GM12878 (cell line): ENCODE measurements around the gene KRT73. TPM values are rescaled to one million over a fixed set of nuclear protein-coding genes. Genes with fewer than 3 reads are reported as not detected.

Source experiments
- ATAC-seq: fragments of 200-7000 bp; cut with Tn5 transposase; 3 replicates; pipeline ENCODE4 v1.9.1; 2020; ENCODE audit warnings: mild to moderate bottlenecking, moderate library complexity
- BruUV-seq: library from RNA; stranded (reverse); fragments of 400-500 nt; replicated peaks from 2 replicates; lab custom pipeline; 2021; lab: Mats Ljungman, UMichigan
- CTCF ChIA-PET: fragments of 300-600 bp; sonication (Branson Sonifier 250); formaldehyde crosslinking; extraction: SDS; loops from one replicate; lab custom pipeline; 2021; ENCODE audit warnings: inconsistent platforms; lab: Yijun Ruan, JAX
- POLR2A ChIA-PET: fragments of 350-600 bp; formaldehyde crosslinking; extraction: SDS; loops from one replicate; lab custom pipeline; 2021; ENCODE audit warnings: inconsistent platforms; lab: Charles Lee
- RAD21 ChIA-PET: fragments of 300-600 bp; sonication (Branson Sonifier 250); formaldehyde crosslinking; loops from one replicate; lab custom pipeline; 2023; ENCODE audit warnings: antibody characterized with exemption; ENCODE audit not compliant: unreplicated experiment; lab: Charles Lee
- SMC1A ChIA-PET: fragments of 300-600 bp; sonication (Branson Sonifier 250); formaldehyde crosslinking; loops from one replicate; lab custom pipeline; 2023; ENCODE audit not compliant: unreplicated experiment, uncharacterized antibody; lab: Charles Lee
- DNase-seq: peaks from one replicate; pipeline ENCODE4 v3.0.0-alpha.2; 2011; ENCODE audit warnings: low read depth, low spot score
- FAIRE-seq: peaks from 3 replicates; lab custom pipeline; 2011; peaks lifted over from hg19 to GRCh38; lab: Jason Lieb, UNC
- H2AFZ ChIP-seq: 2 replicates; pipeline ENCODE4 v1.6.0; 2011; ENCODE audit warnings: low read depth, low read length, control low read depth; ENCODE audit not compliant: control insufficient read depth
- H3K27ac ChIP-seq: 2 replicates; pipeline ENCODE4 v1.5.1; 2011; ENCODE audit warnings: control low read depth; ENCODE audit not compliant: control insufficient read depth, insufficient read depth
- H3K27me3 ChIP-seq, 2 experiments: replicated peaks in 1 of 2; 2 replicates each; pipeline versions ENCODE4 v1.6.0 to v1.6.1; 2011; ENCODE audit warnings: low read length in 1 of 2; ENCODE audit not compliant: control insufficient read depth in 2 of 2, insufficient read depth in 2 of 2
- H3K36me3 ChIP-seq, 2 experiments: 2 replicates each; pipeline ENCODE4 v1.5.1; 2011; ENCODE audit warnings: low read length in 1 of 2; ENCODE audit not compliant: control insufficient read depth in 2 of 2, insufficient read depth in 2 of 2
- H3K4me1 ChIP-seq: 2 replicates; pipeline ENCODE4 v1.6.1; 2011; ENCODE audit warnings: mild to moderate bottlenecking, low read length, moderate library complexity, mixed read lengths; ENCODE audit not compliant: control insufficient read depth, insufficient read depth
- H3K4me2 ChIP-seq: 2 replicates; pipeline ENCODE4 v1.6.0; 2011; ENCODE audit warnings: control low read depth; ENCODE audit not compliant: control insufficient read depth, insufficient read depth
- H3K4me3 ChIP-seq: fragments of 200-600 bp; sonication (generic); 2 replicates; pipeline ENCODE4 v1.5.1; 2016
- H3K79me2 ChIP-seq: 2 replicates; pipeline ENCODE4 v1.6.0; 2011; ENCODE audit warnings: low read length; ENCODE audit not compliant: control insufficient read depth, insufficient read depth
- H3K9ac ChIP-seq: 2 replicates; pipeline ENCODE4 v1.8.0; 2011; ENCODE audit warnings: low read length, control low read depth, mixed read lengths; ENCODE audit not compliant: control insufficient read depth, insufficient read depth
- H3K9me3 ChIP-seq: replicated peaks from 3 replicates; pipeline ENCODE4 v1.5.1; 2011; ENCODE audit warnings: mild to moderate bottlenecking, low read length; ENCODE audit not compliant: control insufficient read depth, insufficient read depth
- H4K20me1 ChIP-seq: 2 replicates; pipeline ENCODE4 v1.6.0; 2011; ENCODE audit not compliant: control insufficient read depth, insufficient read depth
- HCFC1 ChIP-seq: fragments of 150-350 bp; IDR thresholded peaks from 2 replicates; pipeline ENCODE4 v1.6.1; 2014; ENCODE audit warnings: low read length
- LARP7 ChIP-seq: fragments of 450-650 bp; IDR thresholded peaks from 2 replicates; pipeline ENCODE4 v1.6.1; 2017; ENCODE audit warnings: mild to moderate bottlenecking
- NFIC ChIP-seq: IDR thresholded peaks from 2 replicates; pipeline ENCODE4 v1.6.1; 2012; ENCODE audit warnings: low read depth, mild to moderate bottlenecking, inconsistent platforms, low read length, moderate library complexity
- NRF1 ChIP-seq: conservative IDR thresholded peaks from 2 replicates; pipeline ENCODE4 v1.6.1; 2011; ENCODE audit warnings: mild to moderate bottlenecking, low read depth, low read length, improper control_type of control experiment
- PAX8 ChIP-seq: fragments of 450-650 bp; IDR thresholded peaks from 2 replicates; pipeline ENCODE4 v1.6.1; 2017; ENCODE audit warnings: mild to moderate bottlenecking, moderate library complexity
- RAD51 ChIP-seq: fragments of 450-650 bp; IDR thresholded peaks from 2 replicates; pipeline ENCODE4 v1.6.1; 2016; ENCODE audit warnings: moderate library complexity, mild to moderate bottlenecking, inconsistent platforms
- SP1 ChIP-seq: IDR thresholded peaks from one replicate; pipeline ENCODE4 v1.6.1; 2011; ENCODE audit warnings: low read depth, low read length
- SRF ChIP-seq, 2 experiments: IDR thresholded peaks; 2 replicates each; pipeline ENCODE4 v1.6.1; 2011; ENCODE audit warnings: low read depth in 2 of 2, low read length in 2 of 2, mild to moderate bottlenecking in 1 of 2, moderate library complexity in 1 of 2
- STAT1 ChIP-seq: fragments of 450-650 bp; conservative IDR thresholded peaks from 2 replicates; pipeline ENCODE4 v1.6.1; 2014; ENCODE audit warnings: antibody characterized with exemption, mild to moderate bottlenecking
- STAT3 ChIP-seq: IDR thresholded peaks from 2 replicates; pipeline ENCODE4 v1.6.1; 2011; ENCODE audit warnings: low read depth, low read length, improper control_type of control experiment
- TCF12 ChIP-seq: IDR thresholded peaks from 2 replicates; pipeline ENCODE4 v1.6.1; 2011; ENCODE audit warnings: low read depth, mild to moderate bottlenecking, low read length
- TCF3 ChIP-seq: IDR thresholded peaks from 2 replicates; pipeline ENCODE4 v1.6.1; 2012; ENCODE audit warnings: low read depth, mild to moderate bottlenecking, low read length, borderline replicate concordance; ENCODE audit not compliant: insufficient read depth
- USF2 ChIP-seq: IDR thresholded peaks from 2 replicates; pipeline ENCODE4 v1.6.1; 2011; ENCODE audit warnings: low read depth, low read length, improper control_type of control experiment, borderline replicate concordance
- WRNIP1 ChIP-seq: IDR thresholded peaks from 2 replicates; pipeline ENCODE4 v1.6.1; 2011; ENCODE audit warnings: low read depth, low read length, improper control_type of control experiment, borderline replicate concordance
- ZNF24 ChIP-seq: fragments of 450-650 bp; IDR thresholded peaks from 2 replicates; pipeline ENCODE4 v1.6.1; 2017; ENCODE audit warnings: antibody characterized with exemption, mild to moderate bottlenecking
- WGBS: methylation state at CpG from one replicate; pipeline ENCODE4 v1.1.6; 2016; ENCODE audit warnings: low lambda C conversion rate; ENCODE audit not compliant: insufficient replicate concordance, insufficient coverage; ENCODE audit errors: missing lambda C conversion rate; 5-methylcytosine and 5-hydroxymethylcytosine counted together
- in situ Hi-C: fragments of 300-500 bp; cut with MboI; formaldehyde crosslinking; loops from 9 replicates; pipeline ENCODE4 v1.14.3; 2018; ENCODE audit warnings: mixed read lengths
- intact Hi-C: fragments of 100-400 bp; cut with micrococcal nuclease; formaldehyde crosslinking; loops from one replicate; pipeline ENCODE4 v1.14.2; 2022; ENCODE audit not compliant: unreplicated experiment
- polyA plus RNA-seq, 11 experiments: library from polyadenylated mRNA; depleted of rRNA in 4 of 11; unstranded in 6 of 11; stranded (reverse) in 5 of 11; fragments of >200 nt; fragmentation: Nextera tagmentation in 4 of 11; fragmentation: Illumina TruSeq in 1 of 11; extraction: Ambion mirVana in 4 of 11; extraction: Trizol in 1 of 11; gene quantifications; 1 replicate in 1 of 11; 2 replicates in 10 of 11; pipeline versions ENCODE4 v1.2.1 to v1.2.3, GENCODE V29; 2011 to 2016; ENCODE audit warnings: inconsistent platforms in 2 of 11, missing spikeins in 2 of 11, low read depth in 1 of 11
- total RNA-seq, 4 experiments: library from RNA; depleted of rRNA in 3 of 4; stranded (reverse); fragments of >200 nt in 3 of 4; fragmentation: Illumina TruSeq in 1 of 4; extraction: Trizol in 1 of 4; gene quantifications; 2 replicates each; pipeline versions ENCODE4 v1.2.1 to v1.2.3, GENCODE V29; 2013 to 2021
- TF ChIP-seq, protein P1 (sequence below): IDR thresholded peaks from 2 replicates; pipeline ENCODE4 v1.6.1; 2011; ENCODE audit warnings: borderline replicate concordance, low read depth, mild to moderate bottlenecking, moderate library complexity, mixed read lengths, low read length; ENCODE audit not compliant: insufficient read depth; ENCODE audit errors: extremely low read length
- TF ChIP-seq, protein P2 (sequence below): IDR thresholded peaks from 2 replicates; pipeline ENCODE4 v1.6.1; 2012; ENCODE audit warnings: low read depth, low read length, improper control_type of control experiment
- TF ChIP-seq, protein P3 (sequence below): fragments of 450-650 bp; IDR thresholded peaks from 2 replicates; pipeline ENCODE4 v1.6.1; 2014; ENCODE audit warnings: mild to moderate bottlenecking
- TF ChIP-seq, protein P4 (sequence below): fragments of 450-650 bp; IDR thresholded peaks from 2 replicates; pipeline ENCODE4 v1.6.1; 2017; ENCODE audit warnings: antibody characterized with exemption, mild to moderate bottlenecking, moderate library complexity

The KRT73 gene
- total and polyA plus RNA-seq, 10 of the 15 experiments (the other 5 are each of a cell fraction or from before 2014, with no cell fraction given): not detected

- Histone ChIP-seq H3K4me2 (no peak overlapping the region), H3K9me3 (no peaks in the 10 kb centered on the region), H3K4me3 (no peak overlapping the region), H3K9ac (no peak overlapping the region), H4K20me1 (no peaks in the 10 kb centered on the region), H3K79me2 (no peaks in the 10 kb centered on the region), H3K27me3 (peaks cover 0 to 3% of the 10 kb centered on the region in 2 experiments; a peak in 2 of 4 replicates), H3K27ac (no peak overlapping the region), H3K4me1 (no peaks in the 10 kb centered on the region), H3K36me3 (no peaks in the 10 kb centered on the region), H2AFZ (no peak overlapping the region)
- ChIA-PET RAD21 (no interaction called here), SMC1A (no interaction called here), CTCF (interaction anchor here (0.6 to 1.0 kb wide), 2 partner anchors 39 to 389 kb away, joined by 3 read pairs; partner anchors contain the start of gene KRT71)
- DNase-seq: no peak
- in situ Hi-C loops: no loop called here
- intact Hi-C loops: no loop called here
- WGBS: 21% methylated on average over 10 of the region's 11 CpGs
- no TSS peak for BruUV-seq
- FAIRE-seq: no peak
- ATAC-seq: no peak
- TF ChIP-seq TCF12 (no peak), NRF1 (no peak), STAT3 (no peak), USF2 (no peak), HCFC1 (no peak), TCF3 (no peak), WRNIP1 (no peak), ZNF24 (no peak), LARP7 (no peak), PAX8 (no peak), STAT1 (no peak), RAD51 (no peak), SP1 (no peak), SRF (IDR thresholded peaks at IDR 0.05; ENCODE audit: low read depth in 2 of 2, low read length in 2 of 2) (no peak), NFIC (no peak)
- TF ChIP-seq, protein P1, sequence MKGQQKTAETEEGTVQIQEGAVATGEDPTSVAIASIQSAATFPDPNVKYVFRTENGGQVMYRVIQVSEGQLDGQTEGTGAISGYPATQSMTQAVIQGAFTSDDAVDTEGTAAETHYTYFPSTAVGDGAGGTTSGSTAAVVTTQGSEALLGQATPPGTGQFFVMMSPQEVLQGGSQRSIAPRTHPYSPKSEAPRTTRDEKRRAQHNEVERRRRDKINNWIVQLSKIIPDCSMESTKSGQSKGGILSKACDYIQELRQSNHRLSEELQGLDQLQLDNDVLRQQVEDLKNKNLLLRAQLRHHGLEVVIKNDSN: no peak
- TF ChIP-seq, protein P2, sequence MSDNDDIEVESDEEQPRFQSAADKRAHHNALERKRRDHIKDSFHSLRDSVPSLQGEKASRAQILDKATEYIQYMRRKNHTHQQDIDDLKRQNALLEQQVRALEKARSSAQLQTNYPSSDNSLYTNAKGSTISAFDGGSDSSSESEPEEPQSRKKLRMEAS: no peak
- TF ChIP-seq, protein P3, sequence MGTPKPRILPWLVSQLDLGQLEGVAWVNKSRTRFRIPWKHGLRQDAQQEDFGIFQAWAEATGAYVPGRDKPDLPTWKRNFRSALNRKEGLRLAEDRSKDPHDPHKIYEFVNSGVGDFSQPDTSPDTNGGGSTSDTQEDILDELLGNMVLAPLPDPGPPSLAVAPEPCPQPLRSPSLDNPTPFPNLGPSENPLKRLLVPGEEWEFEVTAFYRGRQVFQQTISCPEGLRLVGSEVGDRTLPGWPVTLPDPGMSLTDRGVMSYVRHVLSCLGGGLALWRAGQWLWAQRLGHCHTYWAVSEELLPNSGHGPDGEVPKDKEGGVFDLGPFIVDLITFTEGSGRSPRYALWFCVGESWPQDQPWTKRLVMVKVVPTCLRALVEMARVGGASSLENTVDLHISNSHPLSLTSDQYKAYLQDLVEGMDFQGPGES: no peak
- TF ChIP-seq, protein P4, sequence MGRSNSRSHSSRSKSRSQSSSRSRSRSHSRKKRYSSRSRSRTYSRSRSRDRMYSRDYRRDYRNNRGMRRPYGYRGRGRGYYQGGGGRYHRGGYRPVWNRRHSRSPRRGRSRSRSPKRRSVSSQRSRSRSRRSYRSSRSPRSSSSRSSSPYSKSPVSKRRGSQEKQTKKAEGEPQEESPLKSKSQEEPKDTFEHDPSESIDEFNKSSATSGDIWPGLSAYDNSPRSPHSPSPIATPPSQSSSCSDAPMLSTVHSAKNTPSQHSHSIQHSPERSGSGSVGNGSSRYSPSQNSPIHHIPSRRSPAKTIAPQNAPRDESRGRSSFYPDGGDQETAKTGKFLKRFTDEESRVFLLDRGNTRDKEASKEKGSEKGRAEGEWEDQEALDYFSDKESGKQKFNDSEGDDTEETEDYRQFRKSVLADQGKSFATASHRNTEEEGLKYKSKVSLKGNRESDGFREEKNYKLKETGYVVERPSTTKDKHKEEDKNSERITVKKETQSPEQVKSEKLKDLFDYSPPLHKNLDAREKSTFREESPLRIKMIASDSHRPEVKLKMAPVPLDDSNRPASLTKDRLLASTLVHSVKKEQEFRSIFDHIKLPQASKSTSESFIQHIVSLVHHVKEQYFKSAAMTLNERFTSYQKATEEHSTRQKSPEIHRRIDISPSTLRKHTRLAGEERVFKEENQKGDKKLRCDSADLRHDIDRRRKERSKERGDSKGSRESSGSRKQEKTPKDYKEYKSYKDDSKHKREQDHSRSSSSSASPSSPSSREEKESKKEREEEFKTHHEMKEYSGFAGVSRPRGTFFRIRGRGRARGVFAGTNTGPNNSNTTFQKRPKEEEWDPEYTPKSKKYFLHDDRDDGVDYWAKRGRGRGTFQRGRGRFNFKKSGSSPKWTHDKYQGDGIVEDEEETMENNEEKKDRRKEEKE: no peak
- TF ChIP-seq, all 136 proteins: peak for 0
- POLR2A ChIA-PET: no interaction called here
Observed at GRCh38 chr12:52591521-52591920, 26.8 kb downstream of the KRT73 start.
